Astrocyte of the cerebellum (primary cell): Measurements from ENCODE around the gene FRMD5.
"Not testable (repeated sequence)": the region's sequence is repeated elsewhere in the genome, so short reads cannot be mapped to it uniquely, and the experiment has no call there.

Experiments used
- DNase-seq: peaks from one replicate; pipeline ENCODE4 v3.0.0-alpha.2; 2011; ENCODE audit warnings: low read depth
- H3K4me3 ChIP-seq: 2 replicates; pipeline ENCODE4 v1.5.1; 2011; ENCODE audit warnings: mild to moderate bottlenecking, low read depth, low read length, moderate library complexity
- CTCF ChIP-seq: IDR thresholded peaks from 2 replicates; pipeline ENCODE4 v1.5.1; 2012; ENCODE audit warnings: low read length, low read depth, moderate library complexity, mild to moderate bottlenecking; ENCODE audit errors: missing control alignments
- in situ Hi-C: cut with HindIII; loops from 2 replicates; pipeline ENCODE4 v1.10.0; 2017; ENCODE audit warnings: low sequenced_read_pairs

Gene FRMD5

GRCh38 chr15:43872416-43873020, 322.6 kb downstream of the FRMD5 start:
- peak; percentile 78 for TF ChIP-seq CTCF
- H3K4me3 ChIP-seq: no peak overlapping the region
- peak; percentile 76 for DNase-seq
- in situ Hi-C loops: no loop called here

GRCh38 chr15:43871835-43872234, 323.2 kb downstream of the FRMD5 start:
- no peak for TF ChIP-seq CTCF
- in situ Hi-C loops: no loop called here
- H3K4me3 ChIP-seq: no peak overlapping the region
- no peak for DNase-seq

- in situ Hi-C loops: no loop called here
- H3K4me3 ChIP-seq: no peak overlapping the region
- TF ChIP-seq CTCF: no peak
- no peak for DNase-seq
These were observed 326.7 kb downstream of the FRMD5 start for GRCh38 chr15:43868406-43868805.

GRCh38 chr15:43867096-43867495, 328.0 kb downstream of the FRMD5 start:
- DNase-seq: no peak
- in situ Hi-C loops: no loop called here

GRCh38 chr15:43866636-43867035, 328.4 kb downstream of the FRMD5 start:
- H3K4me3 ChIP-seq, in situ Hi-C loops, DNase-seq: not testable (repeated sequence)

More at GRCh38 chr15:43867096-43867495, 328.0 kb downstream of the FRMD5 start:
- TF ChIP-seq CTCF: no peak
- H3K4me3 ChIP-seq: no peak overlapping the region

GRCh38 chr15:43859546-43859945, 335.5 kb downstream of the FRMD5 start:
- in situ Hi-C loops: no loop called here
- no peak overlapping the region for H3K4me3 ChIP-seq
- TF ChIP-seq CTCF: no peak
- no peak for DNase-seq

- no peak overlapping the region for H3K4me3 ChIP-seq
- in situ Hi-C loops: no loop called here
- DNase-seq: no peak
- no peak for TF ChIP-seq CTCF
These were observed 340.3 kb downstream of the FRMD5 start for GRCh38 chr15:43854801-43855200.
